HepG2 (cell line): ENCODE data around the gene ALDH16A1.

Source experiments
- ATF1 ChIP-seq: IDR thresholded peaks from 2 replicates; pipeline ENCODE4 v1.6.1; 2016; ENCODE audit warnings: mild to moderate bottlenecking, control low read depth
- EEA1 ChIP-seq: sonication (generic); formaldehyde crosslinking; IDR thresholded peaks from 2 replicates; pipeline ENCODE4 v1.5.1; 2020; ENCODE audit warnings: mild to moderate bottlenecking, missing genetic modification reagents, borderline replicate concordance
- EED ChIP-seq: sonication (generic); formaldehyde crosslinking; IDR thresholded peaks from 2 replicates; pipeline ENCODE4 v1.5.0; 2020; ENCODE audit warnings: mild to moderate bottlenecking, missing genetic modification reagents
- JUN ChIP-seq: sonication (generic); formaldehyde crosslinking; IDR thresholded peaks from 2 replicates; pipeline ENCODE4 v1.4.0; 2020; ENCODE audit warnings: mild to moderate bottlenecking, missing genetic modification reagents
- MYNN ChIP-seq: sonication (generic); formaldehyde crosslinking; IDR thresholded peaks from 2 replicates; pipeline ENCODE4 v1.4.0; 2020; ENCODE audit warnings: mild to moderate bottlenecking, low read depth, missing genetic modification reagents
- RAD21 ChIP-seq: fragments of 450-650 bp; formaldehyde crosslinking; IDR thresholded peaks from 2 replicates; pipeline ENCODE4 v1.5.0; 2020; ENCODE audit warnings: mild to moderate bottlenecking
- RBM22 ChIP-seq: fragments of 200-400 bp; formaldehyde crosslinking; optimal IDR thresholded peaks from 2 replicates; pipeline ENCODE3; 2017; ENCODE audit warnings: mild to moderate bottlenecking, low read length, moderate library complexity
- SMC3 ChIP-seq: IDR thresholded peaks from 2 replicates; pipeline ENCODE4 v1.6.1; 2011; ENCODE audit warnings: low read length, improper control_type of control experiment
- ZNF274 ChIP-seq: sonication (generic); formaldehyde crosslinking; IDR thresholded peaks from 2 replicates; pipeline ENCODE4 v1.5.1; 2020; ENCODE audit warnings: mild to moderate bottlenecking, missing genetic modification reagents
- TF ChIP-seq, protein P1 (sequence below): sonication (generic); formaldehyde crosslinking; IDR thresholded peaks from 2 replicates; pipeline ENCODE4 v1.4.0; 2020; ENCODE audit warnings: missing genetic modification reagents
- TF ChIP-seq, protein P2 (sequence below): sonication (generic); formaldehyde crosslinking; IDR thresholded peaks from 2 replicates; pipeline ENCODE4 v1.5.0; 2020; ENCODE audit warnings: mild to moderate bottlenecking, missing genetic modification reagents, moderate library complexity
- TF ChIP-seq, protein P3 (sequence below): sonication (generic); formaldehyde crosslinking; IDR thresholded peaks from 2 replicates; pipeline ENCODE4 v1.8.0; 2022; ENCODE audit warnings: missing genetic modification reagents, low read depth, mild to moderate bottlenecking, borderline replicate concordance
- TF ChIP-seq, protein P4 (sequence below): sonication (generic); formaldehyde crosslinking; IDR thresholded peaks from 2 replicates; pipeline ENCODE4 v1.8.1; 2022; ENCODE audit warnings: low read depth, mild to moderate bottlenecking, missing genetic modification reagents

DNA sequence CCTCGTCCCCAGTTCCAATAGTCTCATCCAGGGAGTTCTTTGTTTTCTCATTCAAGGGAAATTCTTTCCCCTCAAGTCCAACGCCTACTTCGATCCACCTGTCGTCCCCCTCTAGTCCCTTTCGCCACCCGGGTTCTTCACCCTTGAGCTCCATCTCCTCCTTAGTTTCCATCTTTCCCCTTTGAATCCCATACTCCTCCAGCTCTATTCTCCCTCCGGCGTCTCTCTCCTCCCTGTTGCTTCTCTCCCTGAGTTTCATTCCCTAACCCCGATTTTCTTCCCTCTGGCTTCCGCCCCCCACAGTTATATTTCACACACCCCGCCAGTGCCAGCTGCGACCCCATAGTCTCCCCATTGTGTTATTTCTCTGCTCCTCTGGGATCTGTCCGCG, 11.1 kb upstream of the ALDH16A1 start:
- TF ChIP-seq SMC3: no peak
- no peak for TF ChIP-seq ATF1 (CRISPR knock-in tag)
- TF ChIP-seq EED: no peak
- TF ChIP-seq, protein P1, sequence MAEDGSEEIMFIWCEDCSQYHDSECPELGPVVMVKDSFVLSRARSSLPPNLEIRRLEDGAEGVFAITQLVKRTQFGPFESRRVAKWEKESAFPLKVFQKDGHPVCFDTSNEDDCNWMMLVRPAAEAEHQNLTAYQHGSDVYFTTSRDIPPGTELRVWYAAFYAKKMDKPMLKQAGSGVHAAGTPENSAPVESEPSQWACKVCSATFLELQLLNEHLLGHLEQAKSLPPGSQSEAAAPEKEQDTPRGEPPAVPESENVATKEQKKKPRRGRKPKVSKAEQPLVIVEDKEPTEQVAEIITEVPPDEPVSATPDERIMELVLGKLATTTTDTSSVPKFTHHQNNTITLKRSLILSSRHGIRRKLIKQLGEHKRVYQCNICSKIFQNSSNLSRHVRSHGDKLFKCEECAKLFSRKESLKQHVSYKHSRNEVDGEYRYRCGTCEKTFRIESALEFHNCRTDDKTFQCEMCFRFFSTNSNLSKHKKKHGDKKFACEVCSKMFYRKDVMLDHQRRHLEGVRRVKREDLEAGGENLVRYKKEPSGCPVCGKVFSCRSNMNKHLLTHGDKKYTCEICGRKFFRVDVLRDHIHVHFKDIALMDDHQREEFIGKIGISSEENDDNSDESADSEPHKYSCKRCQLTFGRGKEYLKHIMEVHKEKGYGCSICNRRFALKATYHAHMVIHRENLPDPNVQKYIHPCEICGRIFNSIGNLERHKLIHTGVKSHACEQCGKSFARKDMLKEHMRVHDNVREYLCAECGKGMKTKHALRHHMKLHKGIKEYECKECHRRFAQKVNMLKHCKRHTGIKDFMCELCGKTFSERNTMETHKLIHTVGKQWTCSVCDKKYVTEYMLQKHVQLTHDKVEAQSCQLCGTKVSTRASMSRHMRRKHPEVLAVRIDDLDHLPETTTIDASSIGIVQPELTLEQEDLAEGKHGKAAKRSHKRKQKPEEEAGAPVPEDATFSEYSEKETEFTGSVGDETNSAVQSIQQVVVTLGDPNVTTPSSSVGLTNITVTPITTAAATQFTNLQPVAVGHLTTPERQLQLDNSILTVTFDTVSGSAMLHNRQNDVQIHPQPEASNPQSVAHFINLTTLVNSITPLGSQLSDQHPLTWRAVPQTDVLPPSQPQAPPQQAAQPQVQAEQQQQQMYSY (CRISPR knock-in tag): no peak
- TF ChIP-seq MYNN (CRISPR knock-in tag): no peak
- TF ChIP-seq RAD21 (CRISPR knock-in tag): no peak
- TF ChIP-seq RBM22: no peak
- TF ChIP-seq, protein P2, sequence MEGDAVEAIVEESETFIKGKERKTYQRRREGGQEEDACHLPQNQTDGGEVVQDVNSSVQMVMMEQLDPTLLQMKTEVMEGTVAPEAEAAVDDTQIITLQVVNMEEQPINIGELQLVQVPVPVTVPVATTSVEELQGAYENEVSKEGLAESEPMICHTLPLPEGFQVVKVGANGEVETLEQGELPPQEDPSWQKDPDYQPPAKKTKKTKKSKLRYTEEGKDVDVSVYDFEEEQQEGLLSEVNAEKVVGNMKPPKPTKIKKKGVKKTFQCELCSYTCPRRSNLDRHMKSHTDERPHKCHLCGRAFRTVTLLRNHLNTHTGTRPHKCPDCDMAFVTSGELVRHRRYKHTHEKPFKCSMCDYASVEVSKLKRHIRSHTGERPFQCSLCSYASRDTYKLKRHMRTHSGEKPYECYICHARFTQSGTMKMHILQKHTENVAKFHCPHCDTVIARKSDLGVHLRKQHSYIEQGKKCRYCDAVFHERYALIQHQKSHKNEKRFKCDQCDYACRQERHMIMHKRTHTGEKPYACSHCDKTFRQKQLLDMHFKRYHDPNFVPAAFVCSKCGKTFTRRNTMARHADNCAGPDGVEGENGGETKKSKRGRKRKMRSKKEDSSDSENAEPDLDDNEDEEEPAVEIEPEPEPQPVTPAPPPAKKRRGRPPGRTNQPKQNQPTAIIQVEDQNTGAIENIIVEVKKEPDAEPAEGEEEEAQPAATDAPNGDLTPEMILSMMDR (CRISPR knock-in tag): no peak
- TF ChIP-seq EEA1 (CRISPR knock-in tag): no peak
- TF ChIP-seq ZNF274: no peak
- TF ChIP-seq JUN (CRISPR knock-in tag): no peak
- TF ChIP-seq, protein P3, sequence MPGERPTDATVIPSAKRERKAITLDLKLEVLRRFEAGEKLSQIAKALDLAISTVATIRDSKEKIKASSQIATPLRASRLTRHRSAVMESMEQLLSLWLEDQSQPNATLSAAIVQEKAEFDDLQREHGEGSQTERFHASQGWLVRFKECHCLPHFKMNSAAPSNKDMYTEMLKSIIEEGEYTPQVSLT: no peak
- TF ChIP-seq, protein P4, sequence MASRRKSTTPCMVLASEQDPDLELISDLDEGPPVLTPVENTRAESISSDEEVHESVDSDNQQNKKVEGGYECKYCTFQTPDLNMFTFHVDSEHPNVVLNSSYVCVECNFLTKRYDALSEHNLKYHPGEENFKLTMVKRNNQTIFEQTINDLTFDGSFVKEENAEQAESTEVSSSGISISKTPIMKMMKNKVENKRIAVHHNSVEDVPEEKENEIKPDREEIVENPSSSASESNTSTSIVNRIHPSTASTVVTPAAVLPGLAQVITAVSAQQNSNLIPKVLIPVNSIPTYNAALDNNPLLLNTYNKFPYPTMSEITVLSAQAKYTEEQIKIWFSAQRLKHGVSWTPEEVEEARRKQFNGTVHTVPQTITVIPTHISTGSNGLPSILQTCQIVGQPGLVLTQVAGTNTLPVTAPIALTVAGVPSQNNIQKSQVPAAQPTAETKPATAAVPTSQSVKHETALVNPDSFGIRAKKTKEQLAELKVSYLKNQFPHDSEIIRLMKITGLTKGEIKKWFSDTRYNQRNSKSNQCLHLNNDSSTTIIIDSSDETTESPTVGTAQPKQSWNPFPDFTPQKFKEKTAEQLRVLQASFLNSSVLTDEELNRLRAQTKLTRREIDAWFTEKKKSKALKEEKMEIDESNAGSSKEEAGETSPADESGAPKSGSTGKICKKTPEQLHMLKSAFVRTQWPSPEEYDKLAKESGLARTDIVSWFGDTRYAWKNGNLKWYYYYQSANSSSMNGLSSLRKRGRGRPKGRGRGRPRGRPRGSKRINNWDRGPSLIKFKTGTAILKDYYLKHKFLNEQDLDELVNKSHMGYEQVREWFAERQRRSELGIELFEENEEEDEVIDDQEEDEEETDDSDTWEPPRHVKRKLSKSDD (CRISPR knock-in tag): no peak
